IMR-90 (cell line): Measurements from ENCODE around the gene APP. TPM values are rescaled to one million over a fixed set of nuclear protein-coding genes. Genes with fewer than 3 reads are reported as not detected.

Source experiments
- ATAC-seq: fragments of 200-7000 bp; cut with Tn5 transposase; 2 replicates; pipeline ENCODE4 v1.9.1; 2020; ENCODE audit warnings: low read depth, mild to moderate bottlenecking, moderate library complexity
- BruUV-seq: library from RNA; stranded (reverse); fragments of 400-500 nt; replicated peaks from 2 replicates; lab custom pipeline; 2021; lab: Mats Ljungman, UMichigan
- CTCF ChIA-PET: fragments of 300-600 bp; formaldehyde crosslinking; extraction: SDS; loops from one replicate; lab custom pipeline; 2021; ENCODE audit warnings: antibody characterized with exemption; lab: Yijun Ruan, JAX
- POLR2A ChIA-PET: fragments of 300-600 bp; sonication (Branson Sonifier 250); formaldehyde crosslinking; loops from one replicate; lab custom pipeline; 2022; ENCODE audit warnings: antibody characterized with exemption; ENCODE audit not compliant: unreplicated experiment; lab: Charles Lee
- DNase-seq: peaks from one replicate; pipeline ENCODE4 v3.0.0; 2013
- H2AFZ ChIP-seq: replicated peaks from 2 replicates; pipeline ENCODE3; 2013; ENCODE audit warnings: low read length, mild to moderate bottlenecking; ENCODE audit not compliant: poor library complexity
- H2AK5ac ChIP-seq: 2 replicates; pipeline ENCODE4 v1.6.1; 2013; ENCODE audit warnings: low read depth, low read length, inconsistent platforms
- H2AK9ac ChIP-seq: replicated peaks from 2 replicates; pipeline ENCODE3; 2013; ENCODE audit warnings: mild to moderate bottlenecking, low read depth, low read length, moderate library complexity; ENCODE audit not compliant: poor library complexity
- H2BK120ac ChIP-seq: 2 replicates; pipeline ENCODE4 v1.6.1; 2013; ENCODE audit warnings: low read depth, low read length, inconsistent platforms
- H2BK15ac ChIP-seq: 3 replicates; pipeline ENCODE4 v1.6.1; 2013; ENCODE audit warnings: low read depth, low read length, inconsistent platforms
- H2BK20ac ChIP-seq: 2 replicates; pipeline ENCODE4 v1.6.1; 2013; ENCODE audit warnings: low read depth, mild to moderate bottlenecking, inconsistent platforms, low read length, moderate library complexity
- H2BK5ac ChIP-seq: 2 replicates; pipeline ENCODE4 v1.6.1; 2013; ENCODE audit warnings: mild to moderate bottlenecking, low read depth, low read length, inconsistent platforms; ENCODE audit not compliant: poor library complexity, severe bottlenecking
- H3K14ac ChIP-seq: replicated peaks from 2 replicates; pipeline ENCODE4 v1.6.1; 2013; ENCODE audit warnings: low read depth, low read length, inconsistent platforms
- H3K18ac ChIP-seq: 2 replicates; pipeline ENCODE4 v1.6.1; 2013; ENCODE audit warnings: low read depth, low read length, control low read depth
- H3K23ac ChIP-seq: 2 replicates; pipeline ENCODE4 v1.6.1; 2013; ENCODE audit warnings: low read depth, low read length, inconsistent platforms
- H3K27ac ChIP-seq: 2 replicates; pipeline ENCODE4 v1.5.1; 2013; ENCODE audit warnings: mild to moderate bottlenecking, control low read depth, low read length; ENCODE audit not compliant: insufficient read depth
- H3K27me3 ChIP-seq: 2 replicates; pipeline ENCODE4 v1.6.1; 2013; ENCODE audit warnings: low read length; ENCODE audit not compliant: control insufficient read depth, insufficient read depth
- H3K36me3 ChIP-seq: 2 replicates; pipeline ENCODE4 v1.6.1; 2013; ENCODE audit warnings: low read length, mixed read lengths; ENCODE audit not compliant: control insufficient read depth, insufficient read depth
- H3K4ac ChIP-seq: 2 replicates; pipeline ENCODE4 v1.6.1; 2013; ENCODE audit warnings: low read depth, low read length, inconsistent platforms
- H3K4me1 ChIP-seq: 2 replicates; pipeline ENCODE4 v1.6.1; 2013; ENCODE audit warnings: low read length, mixed read lengths; ENCODE audit not compliant: control insufficient read depth, insufficient read depth
- H3K4me2 ChIP-seq: 2 replicates; pipeline ENCODE4 v1.6.1; 2013; ENCODE audit warnings: low read depth, mild to moderate bottlenecking, control low read depth, low read length, moderate library complexity
- H3K4me3 ChIP-seq: 2 replicates; pipeline ENCODE4 v1.5.1; 2013; ENCODE audit warnings: low read depth, mild to moderate bottlenecking, control low read depth, low read length, moderate library complexity; ENCODE audit not compliant: insufficient read depth
- H3K56ac ChIP-seq: 2 replicates; pipeline ENCODE4 v1.6.1; 2013; ENCODE audit warnings: low read length, inconsistent platforms; ENCODE audit not compliant: insufficient read depth; ENCODE audit errors: extremely low read depth
- H3K79me1 ChIP-seq, 2 experiments: 2 replicates each; pipeline ENCODE4 v1.6.1; 2013; ENCODE audit warnings: low read length in 2 of 2, inconsistent platforms in 1 of 2, low read depth in 1 of 2
- H3K9ac ChIP-seq: 2 replicates; pipeline ENCODE4 v1.6.1; 2013; ENCODE audit warnings: low read depth, low read length, control low read depth
- H3K9me1 ChIP-seq: 2 replicates; pipeline ENCODE4 v1.6.1; 2013; ENCODE audit warnings: low read length, inconsistent platforms; ENCODE audit not compliant: insufficient read depth
- H3K9me3 ChIP-seq: 2 replicates; pipeline ENCODE4 v1.6.1; 2013; ENCODE audit warnings: low read length; ENCODE audit not compliant: control insufficient read depth, insufficient read depth
- H4K20me1 ChIP-seq: 2 replicates; pipeline ENCODE4 v1.6.1; 2013; ENCODE audit warnings: low read length, inconsistent platforms; ENCODE audit not compliant: insufficient read depth
- H4K5ac ChIP-seq: 2 replicates; pipeline ENCODE4 v1.6.1; 2013; ENCODE audit warnings: mild to moderate bottlenecking, low read depth, low read length, control low read depth
- H4K8ac ChIP-seq, 2 experiments: 2 replicates each; pipeline ENCODE4 v1.6.1; 2013; ENCODE audit warnings: low read depth in 2 of 2, low read length in 2 of 2, control low read depth in 1 of 2, inconsistent platforms in 1 of 2
- H4K91ac ChIP-seq: 2 replicates; pipeline ENCODE4 v1.6.1; 2013; ENCODE audit warnings: low read depth, low read length, inconsistent platforms; ENCODE audit not compliant: insufficient read depth
- NFE2L2 ChIP-seq: fragments of 150-350 bp; IDR thresholded peaks from 2 replicates; pipeline ENCODE4 v1.6.1; 2016; ENCODE audit warnings: low read depth, mild to moderate bottlenecking, low read length
- POLR2A ChIP-seq: IDR thresholded peaks from 2 replicates; pipeline ENCODE4 v1.6.1; 2012; ENCODE audit warnings: mild to moderate bottlenecking, low read depth, low read length
- RCOR1 ChIP-seq: IDR thresholded peaks from 2 replicates; pipeline ENCODE4 v1.6.1; 2012; ENCODE audit warnings: mild to moderate bottlenecking, low read length, improper control_type of control experiment; ENCODE audit not compliant: insufficient replicate concordance
- RFX5 ChIP-seq: IDR thresholded peaks from 2 replicates; pipeline ENCODE4 v1.8.0; 2012; ENCODE audit warnings: low read depth, mild to moderate bottlenecking, low read length, moderate library complexity
- WGBS, 2 experiments: methylation state at CpG; one replicate each; pipeline versions ENCODE4 v1.1.5 to v1.1.7; 2013; ENCODE audit warnings: missing lambda C conversion rate in 2 of 2; ENCODE audit not compliant: insufficient read length in 1 of 2; ENCODE audit errors: extremely low coverage in 2 of 2; 5-methylcytosine and 5-hydroxymethylcytosine counted together
- dilution Hi-C: fragments of 300-500 bp; cut with HindIII; formaldehyde crosslinking; loops from one replicate; pipeline ENCODE4 v1.14.3; 2018; ENCODE audit warnings: low sequenced_read_pairs; ENCODE audit not compliant: unreplicated experiment
- in situ Hi-C: fragments of 300-500 bp; cut with MboI; formaldehyde crosslinking; loops from 3 replicates; pipeline ENCODE4 v1.14.3; 2019; ENCODE audit warnings: low sequenced_read_pairs, inconsistent platforms, mixed read lengths
- intact Hi-C: fragments of 100-400 bp; cut with micrococcal nuclease; formaldehyde crosslinking; loops from 2 replicates; pipeline ENCODE4 v1.10.0; 2022
- polyA plus RNA-seq, 3 experiments: library from polyadenylated mRNA; depleted of rRNA; stranded (reverse); fragments of >200 nt; gene quantifications; 2 replicates each; pipeline ENCODE4 v1.2.3, GENCODE V29; 2012; ENCODE audit warnings: low replicate concordance in 1 of 3
- total RNA-seq: library from RNA; depleted of rRNA; stranded (reverse); fragments of >200 nt; gene quantifications from 2 replicates; pipeline ENCODE4 v1.2.3, GENCODE V29; 2012
- TF ChIP-seq, protein P1 (sequence below): fragments of 150-350 bp; IDR thresholded peaks from 2 replicates; pipeline ENCODE4 v1.6.1; 2017; ENCODE audit warnings: mild to moderate bottlenecking, antibody characterized with exemption, low read length, low read depth

APP gene
- total and polyA plus RNA-seq, 2 of the 4 experiments (the other 2 are of a cell fraction): 191 to 530 TPM

DNA sequence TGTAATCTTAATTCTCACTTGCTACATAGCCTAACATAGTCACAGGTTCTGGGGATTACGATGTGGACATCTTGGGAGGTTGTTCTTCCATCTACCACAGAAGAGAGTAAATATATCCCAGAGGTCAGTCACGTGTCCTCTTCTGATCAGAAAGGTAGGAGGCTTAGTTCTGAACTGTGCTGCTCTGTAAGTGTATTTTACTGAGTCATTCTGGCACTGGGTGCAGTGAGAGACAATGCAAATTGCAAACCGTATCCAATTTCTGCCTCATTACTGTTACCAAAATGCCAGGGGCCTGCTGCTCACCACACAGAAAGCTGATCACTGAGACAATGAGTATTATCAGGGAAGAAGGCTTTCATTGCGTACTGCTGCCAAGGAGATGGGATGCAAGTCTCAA is 331.8 kb downstream of the APP start:
- no peaks in the 10 kb centered on the region for H3K36me3 ChIP-seq
- intact Hi-C loops (no loop called here), in situ Hi-C loops (no loop called here), dilution Hi-C loops (no loop called here)
- ChIA-PET CTCF (no interaction called here), POLR2A (no interaction called here)
- H3K4me1 ChIP-seq: peaks cover 5% of the 10 kb centered on the region
- H2BK15ac ChIP-seq: 0 out of 3 replicates have a peak overlapping the region, but pooled peaks have one; percentile 37
- no peak overlapping the region; the same call in 1 of the 2 replicates for H3K4ac ChIP-seq
- no peaks in the 10 kb centered on the region; the same call in none of the 2 replicates for H3K9me3 ChIP-seq
- H2AK5ac ChIP-seq: no peak overlapping the region
- whole genome bisulfite sequencing, 2 experiments: no CpG with 5 or more reads among the region's 4 CpGs
- no peak overlapping the region for H3K18ac ChIP-seq
- H2BK120ac ChIP-seq: no peak overlapping the region; the same call in 1 of the 2 replicates
- no peak overlapping the region for H3K56ac ChIP-seq
- no TSS peak for BruUV-seq
- H2BK5ac ChIP-seq: no peak overlapping the region
- H2AK9ac ChIP-seq: no peak overlapping the region
- H3K9ac ChIP-seq: no peak overlapping the region
- H4K5ac ChIP-seq: no peak overlapping the region
- H3K23ac ChIP-seq: no peak overlapping the region
- ATAC-seq (no peak), DNase-seq (peak; percentile 20)
- H2BK20ac ChIP-seq: no peak overlapping the region
- no peak overlapping the region for H2AFZ ChIP-seq
- no peak overlapping the region for H3K27ac ChIP-seq
- H3K27me3 ChIP-seq: peaks cover 12% of the 10 kb centered on the region
- H3K4me3 ChIP-seq: no peak overlapping the region
- no peak overlapping the region for H4K8ac ChIP-seq
- no peaks in the 10 kb centered on the region for H3K9me1 ChIP-seq
- H4K91ac ChIP-seq: no peak overlapping the region
- H3K4me2 ChIP-seq: no peak overlapping the region
- H3K14ac ChIP-seq: no peak overlapping the region
- TF ChIP-seq, protein P1, sequence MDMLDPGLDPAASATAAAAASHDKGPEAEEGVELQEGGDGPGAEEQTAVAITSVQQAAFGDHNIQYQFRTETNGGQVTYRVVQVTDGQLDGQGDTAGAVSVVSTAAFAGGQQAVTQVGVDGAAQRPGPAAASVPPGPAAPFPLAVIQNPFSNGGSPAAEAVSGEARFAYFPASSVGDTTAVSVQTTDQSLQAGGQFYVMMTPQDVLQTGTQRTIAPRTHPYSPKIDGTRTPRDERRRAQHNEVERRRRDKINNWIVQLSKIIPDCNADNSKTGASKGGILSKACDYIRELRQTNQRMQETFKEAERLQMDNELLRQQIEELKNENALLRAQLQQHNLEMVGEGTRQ: no peak
- no peak for TF ChIP-seq RFX5
- no peak for TF ChIP-seq POLR2A
- no peak for TF ChIP-seq RCOR1
- TF ChIP-seq NFE2L2: no peak
- H4K20me1 ChIP-seq: no peaks in the 10 kb centered on the region
- H3K79me1 ChIP-seq: no peaks in the 10 kb centered on the region
